IPS-18c (cell line): Measurements from ENCODE around the gene NECAP2.
A peak's percentile ranks its signal among the peaks of the same experiment; 100 is the strongest.
"Not testable (repeated sequence)": the region's sequence is repeated elsewhere in the genome, so short reads cannot be mapped to it uniquely, and the experiment has no call there.

Source experiments
- H3K4me3 ChIP-seq: 2 replicates; pipeline ENCODE4 v1.7.0; 2013; ENCODE audit warnings: low read depth, mild to moderate bottlenecking, low read length, moderate library complexity; ENCODE audit not compliant: insufficient read depth
- H3K9me3 ChIP-seq: one replicate; pipeline ENCODE4 v1.6.1; 2013; ENCODE audit warnings: mild to moderate bottlenecking, low read length, moderate library complexity; ENCODE audit not compliant: control insufficient read depth, insufficient read depth

NECAP2 gene

GRCh38 chr1:16475771-16476770 is 35.5 kb downstream of the NECAP2 start:
- H3K4me3 ChIP-seq, H3K9me3 ChIP-seq: not testable (repeated sequence)

DNA sequence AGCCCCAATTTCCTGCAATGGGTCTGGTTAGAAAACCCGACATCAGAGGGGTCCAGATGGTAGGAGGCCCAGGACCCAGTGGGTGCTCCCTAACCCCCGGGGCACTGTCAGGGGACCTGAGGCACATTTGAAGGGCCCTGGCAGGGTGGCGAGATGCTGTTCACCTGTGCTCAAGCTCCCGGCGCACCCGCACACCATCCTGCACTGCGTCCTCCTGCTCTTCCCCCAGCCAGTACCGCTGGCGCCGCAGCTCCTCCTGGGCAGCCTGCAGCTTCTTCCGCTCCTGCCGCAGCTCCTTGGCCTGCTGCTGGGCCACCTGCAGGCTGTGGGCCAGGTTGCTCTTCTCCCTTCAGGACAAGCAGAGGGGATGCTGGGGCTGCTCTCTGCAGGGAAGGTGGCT is 37.6 kb downstream of the NECAP2 start:
- H3K9me3 ChIP-seq = no peaks in the 10 kb centered on the region
- H3K4me3 ChIP-seq = no peak overlapping the region

DNA sequence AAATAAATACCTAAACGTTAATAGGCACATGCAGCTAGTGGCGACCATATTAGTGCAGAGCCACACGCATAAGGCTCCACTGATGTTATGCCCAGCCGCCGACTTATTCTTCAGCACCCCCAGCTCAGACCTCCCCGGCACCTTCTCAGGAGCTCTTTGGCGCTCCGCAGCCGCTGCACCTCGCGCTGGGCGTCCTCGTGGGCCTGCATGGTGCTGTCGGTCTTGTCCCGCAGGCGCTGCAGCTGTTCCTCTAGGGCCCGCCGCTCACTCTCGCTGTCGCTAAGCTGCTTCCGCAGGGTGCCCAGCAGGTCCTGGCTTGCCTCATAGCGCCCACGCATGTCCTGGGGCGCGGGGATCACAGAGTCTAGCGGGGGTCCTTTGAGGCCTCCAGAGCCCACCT is 42.6 kb downstream of the NECAP2 start:
- not testable (repeated sequence) for H3K4me3 ChIP-seq, H3K9me3 ChIP-seq

DNA sequence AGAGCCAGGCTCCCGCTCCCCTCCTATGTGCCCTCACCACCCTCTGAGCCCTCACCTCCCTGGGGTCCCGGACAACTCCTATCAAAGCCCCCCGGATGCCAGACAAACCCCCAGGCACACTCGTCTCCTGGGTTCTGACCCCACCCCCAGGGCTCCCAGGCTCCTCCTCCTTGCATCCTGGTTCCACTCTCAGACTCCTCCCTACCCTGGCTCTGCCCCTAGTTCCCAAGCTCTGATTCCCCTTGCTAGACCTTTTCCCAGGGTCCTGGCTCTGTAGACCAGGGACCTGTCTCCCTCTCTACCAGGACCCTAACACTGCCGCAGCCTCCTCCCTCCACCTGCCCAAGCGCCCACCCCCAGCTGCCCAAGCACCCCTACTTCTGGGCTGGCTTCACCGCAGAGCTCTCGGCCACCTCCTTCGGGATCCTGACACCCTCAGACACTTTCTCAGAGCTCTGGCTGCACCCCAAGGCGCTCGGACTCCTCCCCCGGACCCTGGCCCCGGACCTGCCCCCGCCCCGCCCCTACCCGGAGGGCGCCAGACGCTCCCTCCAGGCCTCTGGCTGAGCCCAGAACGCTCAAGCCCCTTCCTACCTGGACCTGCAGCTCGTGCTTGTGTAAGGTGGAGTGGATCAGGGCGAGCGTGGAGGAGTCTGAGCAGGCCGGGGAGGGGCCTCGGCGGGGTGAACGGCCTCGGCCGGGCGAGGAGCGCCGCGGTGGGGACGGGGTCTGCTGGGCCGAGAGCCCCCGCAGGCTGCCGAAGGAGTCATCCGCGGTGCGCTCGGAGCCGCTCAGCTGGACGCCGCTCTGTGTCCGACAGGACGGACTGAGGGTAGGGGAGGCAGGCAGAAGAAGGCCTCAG is 43.3 kb downstream of the NECAP2 start:
- not testable (repeated sequence) for H3K4me3 ChIP-seq, H3K9me3 ChIP-seq

DNA sequence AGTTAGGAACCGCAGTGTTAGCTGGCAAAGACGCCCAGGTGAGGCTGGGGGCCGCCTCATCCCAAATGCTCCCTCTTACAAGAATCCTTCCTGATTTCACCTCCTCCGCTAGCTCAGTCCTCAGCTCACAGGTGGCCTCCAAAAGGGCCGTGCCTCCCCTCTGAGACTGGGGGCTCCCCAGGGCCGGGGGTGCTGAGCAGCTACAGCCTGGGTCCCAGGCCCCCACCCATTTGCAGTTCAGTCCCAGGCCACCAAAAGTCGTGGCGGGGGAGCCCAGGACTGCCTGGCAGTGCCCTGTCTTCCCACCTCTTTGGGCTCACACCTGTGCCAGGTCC is 43.9 kb downstream of the NECAP2 start:
- no peak overlapping the region for H3K4me3 ChIP-seq
- H3K9me3 ChIP-seq = no peaks in the 10 kb centered on the region

DNA sequence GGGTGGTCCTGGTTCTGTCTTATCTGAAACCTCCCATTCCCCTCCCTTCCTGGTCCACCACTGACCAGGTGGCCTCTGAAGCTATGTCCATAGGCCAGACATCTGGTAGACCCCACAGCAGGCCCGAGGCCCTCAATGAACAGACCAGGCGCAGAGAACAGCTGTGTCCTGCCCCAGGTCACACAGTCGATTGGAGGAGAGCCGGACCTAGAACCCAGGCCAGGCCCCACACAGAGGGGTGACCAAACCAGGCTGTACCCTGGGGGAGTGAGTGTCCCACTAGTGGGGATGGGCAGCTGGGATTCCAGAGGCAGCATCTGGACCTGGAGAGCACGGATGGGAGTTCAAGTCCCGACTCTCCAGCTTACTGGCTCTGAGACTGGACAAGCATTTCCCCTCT is 44.4 kb downstream of the NECAP2 start:
- H3K9me3 ChIP-seq = no peaks in the 10 kb centered on the region
- no peak overlapping the region for H3K4me3 ChIP-seq

- not testable (repeated sequence) for H3K4me3 ChIP-seq, H3K9me3 ChIP-seq
Measured at GRCh38 chr1:16486316-16486715, 45.8 kb downstream of the NECAP2 start.

DNA sequence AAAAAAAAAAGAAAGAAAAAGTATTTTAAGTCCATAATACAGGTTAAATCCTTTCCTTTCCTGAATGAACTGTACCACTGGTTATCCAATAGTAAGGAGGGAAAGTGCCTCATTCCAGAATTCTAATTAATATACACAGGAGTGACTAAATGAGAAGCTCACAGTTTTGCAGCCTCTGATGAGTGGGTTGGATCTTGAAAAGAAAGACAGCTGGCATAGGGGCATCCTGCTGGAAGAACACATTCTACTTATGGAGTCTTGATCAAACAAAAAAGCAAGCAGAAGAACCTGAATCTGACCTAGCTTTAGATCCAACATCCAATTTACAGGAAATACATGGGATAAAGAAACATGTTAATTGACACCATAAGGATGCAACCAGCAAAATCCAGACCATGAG is 46.5 kb downstream of the NECAP2 start:
- H3K9me3 ChIP-seq, H3K4me3 ChIP-seq: not testable (repeated sequence)

- H3K9me3 ChIP-seq, H3K4me3 ChIP-seq: not testable (repeated sequence)
Measured at GRCh38 chr1:16489195-16489880, 48.8 kb downstream of the NECAP2 start.

- Histone ChIP-seq H3K9me3 (no peaks in the 10 kb centered on the region), H3K4me3 (no peak overlapping the region)
Measured at GRCh38 chr1:16491056-16491675, 50.6 kb downstream of the NECAP2 start.

DNA sequence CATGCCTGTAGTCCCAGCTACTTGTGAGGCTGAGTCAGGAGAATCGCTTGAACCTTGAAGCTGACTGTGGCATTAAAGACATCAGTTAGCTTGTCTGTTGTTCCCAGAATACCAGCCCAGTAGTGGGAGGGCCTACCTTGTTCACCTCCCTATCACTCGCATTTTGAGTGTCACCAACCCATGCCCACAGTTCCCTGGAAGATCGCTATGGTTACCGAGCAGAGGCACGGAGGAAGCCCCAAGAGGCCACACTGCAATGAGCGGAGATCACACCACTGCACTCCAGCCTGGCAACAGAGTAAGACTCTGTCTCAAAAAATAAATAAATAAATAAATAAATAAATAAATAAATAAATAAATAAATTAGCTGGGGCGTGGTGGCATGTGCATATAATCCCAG is 52.4 kb downstream of the NECAP2 start:
- H3K9me3 ChIP-seq, H3K4me3 ChIP-seq: not testable (repeated sequence)

DNA sequence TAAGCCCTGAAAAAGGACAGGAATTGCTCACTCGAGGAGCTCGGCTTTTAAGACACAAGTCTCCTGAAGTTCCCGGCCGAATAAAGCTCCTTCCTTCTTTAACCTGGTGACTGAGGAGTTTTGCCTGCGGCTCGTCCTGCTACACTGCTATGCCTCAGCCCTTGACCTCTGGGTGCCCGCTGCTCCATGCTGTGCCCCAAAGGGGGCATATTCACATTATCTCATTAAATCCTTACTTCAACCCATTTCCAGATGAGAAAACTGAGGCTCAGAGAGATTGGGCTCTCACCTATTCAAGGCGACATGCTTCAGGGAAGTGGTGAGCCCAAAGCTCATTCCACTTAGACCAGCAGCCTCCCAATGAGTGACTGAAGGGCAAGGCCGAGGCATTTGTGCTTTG is 53.2 kb downstream of the NECAP2 start:
- H3K9me3 ChIP-seq = not testable (repeated sequence)

DNA sequence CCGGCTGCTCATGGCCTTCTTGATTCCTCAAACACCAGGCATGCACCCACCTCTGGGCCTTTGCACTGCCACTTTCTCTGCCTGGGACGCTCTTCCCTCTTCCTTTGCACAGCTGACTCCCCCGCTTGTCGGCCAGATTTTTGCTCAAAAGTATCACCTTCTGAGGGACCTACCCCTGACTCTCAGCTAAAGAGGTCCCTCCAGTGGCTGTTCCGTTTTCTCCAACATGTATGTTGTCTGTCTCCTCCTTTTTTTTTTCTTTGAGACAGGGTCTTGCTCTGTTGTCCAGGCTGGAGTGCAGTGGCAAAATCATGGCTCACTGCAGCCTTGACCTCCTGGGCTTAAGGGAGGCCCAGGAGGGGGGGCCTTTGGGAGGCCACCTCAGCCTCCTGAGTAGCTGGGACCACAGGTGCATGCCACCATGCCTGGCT is 57.0 kb downstream of the NECAP2 start:
- not testable (repeated sequence) for H3K4me3 ChIP-seq

More for the DNA sequence above, 53.2 kb downstream of the NECAP2 start:
- H3K4me3 ChIP-seq = not testable (repeated sequence)

GRCh38 chr1:16498047-16498446 is 57.5 kb downstream of the NECAP2 start:
- H3K4me3 ChIP-seq = peak overlapping the region; percentile 77
- H3K9me3 ChIP-seq = not testable (repeated sequence)

More for the DNA sequence above, 57.0 kb downstream of the NECAP2 start:
- not testable (repeated sequence) for H3K9me3 ChIP-seq

- Histone ChIP-seq H3K4me3 (peak overlapping the region; percentile 77), H3K9me3 (peaks cover 2% of the 10 kb centered on the region)
Measured at GRCh38 chr1:16498573-16499413, 58.3 kb downstream of the NECAP2 start.

- H3K4me3 ChIP-seq, H3K9me3 ChIP-seq: not testable (repeated sequence)
Measured at GRCh38 chr1:16500466-16500865, 59.9 kb downstream of the NECAP2 start.
